Measurements from ENCODE around the gene KRTAP5-3.

KRTAP5-3 gene

GRCh38 chr11:1568441-1568911 lies 39.8 kb downstream of the KRTAP5-3 start:
- DNase-seq (ENCODE audit: low spot score): no peak
- TF ChIP-seq CTCF (IDR thresholded peaks at IDR 0.05; ENCODE audit: extremely low read depth, missing control alignments): no peak

DNA sequence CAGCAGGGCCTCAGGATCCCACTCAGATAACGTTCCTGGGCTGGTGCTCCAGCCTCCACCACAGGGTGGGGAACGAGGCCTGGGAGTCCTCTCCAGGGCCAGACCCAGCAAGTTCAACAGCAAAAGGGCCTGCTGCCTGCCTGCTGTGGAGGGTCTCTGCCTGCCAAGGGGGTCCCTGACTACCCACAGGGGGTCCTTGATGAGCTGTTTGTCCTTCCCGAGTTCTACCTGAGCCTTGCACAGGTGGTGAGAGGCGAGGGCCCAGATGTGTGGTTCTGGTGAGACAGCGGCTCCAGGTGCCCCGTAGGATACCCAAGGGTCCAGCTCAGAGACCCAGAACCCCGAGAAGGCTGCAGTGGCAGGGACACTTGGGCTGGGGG lies 40.6 kb downstream of the KRTAP5-3 start:
- no peak for TF ChIP-seq CTCF (IDR thresholded peaks at IDR 0.05; ENCODE audit: extremely low read depth, missing control alignments)
- no peak for DNase-seq (ENCODE audit: low spot score)

DNA sequence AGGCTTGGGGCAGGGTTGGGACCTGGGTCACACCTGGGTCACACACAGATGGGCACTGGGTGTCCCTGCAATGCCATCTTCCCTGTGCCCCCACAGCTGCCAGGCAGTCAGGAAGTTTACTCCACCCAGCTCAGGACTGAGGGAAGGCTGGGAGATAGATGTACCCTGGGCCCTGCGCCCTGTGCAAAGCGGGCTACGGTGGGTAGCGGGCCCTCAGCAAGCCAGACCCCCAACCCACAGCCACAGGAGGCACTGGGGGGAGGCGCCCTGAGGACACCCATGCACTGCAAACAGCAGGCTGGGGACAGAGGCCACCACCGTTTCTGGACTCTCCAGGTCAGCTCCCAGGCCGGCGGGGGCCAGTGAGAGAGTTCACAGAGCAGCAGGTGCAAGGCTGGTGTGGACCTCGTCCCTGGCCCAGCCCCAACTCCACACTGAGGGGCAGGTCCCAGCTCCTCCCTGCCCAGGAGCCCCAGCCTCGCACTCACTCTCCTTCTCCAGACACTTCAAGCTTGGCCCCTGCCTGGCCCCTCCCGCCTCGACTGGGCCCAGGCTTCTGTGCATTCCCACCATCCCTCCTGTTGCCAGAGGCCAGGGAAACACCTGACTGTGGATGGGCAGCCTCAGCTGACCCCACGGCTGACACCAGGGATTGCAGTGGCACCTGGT lies 41.1 kb downstream of the KRTAP5-3 start:
- no peak for DNase-seq (ENCODE audit: low spot score)
- no peak for TF ChIP-seq CTCF (IDR thresholded peaks at IDR 0.05; ENCODE audit: extremely low read depth, missing control alignments)

DNA sequence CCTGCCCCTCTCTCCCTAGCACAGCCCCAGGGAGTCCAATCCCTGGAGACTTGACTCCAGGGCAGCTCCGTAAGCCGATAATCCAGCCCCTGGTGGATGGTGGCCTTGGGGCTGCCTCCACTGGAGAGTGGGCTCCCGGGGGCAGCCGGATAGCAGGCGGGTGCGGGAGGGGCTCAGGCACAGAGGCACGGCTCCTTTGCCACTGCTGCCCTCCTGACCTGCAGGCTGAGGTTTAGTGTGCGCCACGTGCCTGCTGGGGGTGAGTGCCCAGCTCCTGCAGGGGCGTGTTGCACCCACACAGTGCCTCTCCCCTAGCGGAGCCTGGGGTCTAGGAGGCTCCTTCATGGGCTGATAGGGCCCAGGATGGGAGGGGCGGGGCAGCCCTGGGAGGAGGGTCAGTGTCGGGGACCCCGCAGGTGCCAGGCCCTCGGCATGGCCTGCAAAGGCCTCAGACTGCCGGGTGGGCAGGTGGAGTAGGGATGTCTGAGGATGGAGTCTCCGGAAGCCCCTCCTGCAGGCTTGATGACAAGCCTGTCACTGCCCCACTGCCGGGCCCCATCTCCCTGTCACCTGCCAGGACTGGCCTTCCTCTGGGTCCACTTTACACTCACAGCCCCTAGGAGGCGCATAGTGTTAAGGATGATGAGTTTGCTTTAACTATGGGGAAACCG lies 41.7 kb downstream of the KRTAP5-3 start:
- no peak for DNase-seq (ENCODE audit: low spot score)
- no peak for TF ChIP-seq CTCF (IDR thresholded peaks at IDR 0.05; ENCODE audit: extremely low read depth, missing control alignments)

- no peak for DNase-seq (ENCODE audit: low spot score)
- TF ChIP-seq CTCF (IDR thresholded peaks at IDR 0.05; ENCODE audit: extremely low read depth, missing control alignments): no peak
Observed at GRCh38 chr11:1565904-1566247, 42.4 kb downstream of the KRTAP5-3 start.

- no peak for TF ChIP-seq CTCF (IDR thresholded peaks at IDR 0.05; ENCODE audit: extremely low read depth, missing control alignments)
- no peak for DNase-seq (ENCODE audit: low spot score)
Observed at GRCh38 chr11:1565173-1565903, 42.9 kb downstream of the KRTAP5-3 start.

GRCh38 chr11:1564535-1565172 lies 43.6 kb downstream of the KRTAP5-3 start:
- DNase-seq (ENCODE audit: low spot score): no peak
- no peak for TF ChIP-seq CTCF (IDR thresholded peaks at IDR 0.05; ENCODE audit: extremely low read depth, missing control alignments)

Data from GM20000 (cell line).